GM12892 (cell line): ENCODE data around the gene RBM19.

Source experiments
- POLR2A ChIP-seq: IDR thresholded peaks from 2 replicates; pipeline ENCODE4 v1.6.1; 2011; ENCODE audit warnings: low read depth, low read length, control low read depth
- TAF1 ChIP-seq: IDR thresholded peaks from 2 replicates; pipeline ENCODE4 v1.6.1; 2011; ENCODE audit warnings: low read depth, mild to moderate bottlenecking, control low read depth, low read length, borderline replicate concordance

GRCh38 chr12:113900716-113901115, 65.4 kb downstream of the RBM19 start:
- TF ChIP-seq TAF1, result no peak
- TF ChIP-seq POLR2A, result no peak
